Endodermal cell (in vitro differentiated cells): ENCODE measurements around the gene SUCLG2. TPM values are rescaled to one million over a fixed set of nuclear protein-coding genes. Genes with fewer than 3 reads are reported as not detected.

Experiments used
- DNase-seq: peaks from one replicate; pipeline ENCODE4 v3.0.0-alpha.2; 2017
- H3K27ac ChIP-seq: 2 replicates; pipeline ENCODE4 v1.5.1; 2013; ENCODE audit warnings: mild to moderate bottlenecking, low read depth, low read length, moderate library complexity
- H3K27me3 ChIP-seq: 2 replicates; pipeline ENCODE4 v1.6.1; 2013; ENCODE audit warnings: mild to moderate bottlenecking, low read length, moderate library complexity; ENCODE audit not compliant: insufficient read depth, control insufficient read depth, poor library complexity, severe bottlenecking
- H3K36me3 ChIP-seq: 2 replicates; pipeline ENCODE4 v1.7.0; 2013; ENCODE audit warnings: mild to moderate bottlenecking, low read length, moderate library complexity; ENCODE audit not compliant: control insufficient read depth, insufficient read depth
- H3K4me1 ChIP-seq: one replicate; pipeline ENCODE4 v1.7.0; 2013; ENCODE audit warnings: low read length; ENCODE audit not compliant: control insufficient read depth, insufficient read depth
- H3K4me3 ChIP-seq: 2 replicates; pipeline ENCODE4 v1.5.1; 2013; ENCODE audit warnings: mild to moderate bottlenecking, low read length, moderate library complexity
- H3K9ac ChIP-seq: 2 replicates; pipeline ENCODE4 v1.6.1; 2013; ENCODE audit warnings: mild to moderate bottlenecking, low read length, moderate library complexity; ENCODE audit not compliant: poor library complexity, severe bottlenecking; ENCODE audit errors: extremely low read depth
- H3K9me3 ChIP-seq: 2 replicates; pipeline ENCODE4 v1.6.1; 2013; ENCODE audit warnings: mild to moderate bottlenecking, low read length, moderate library complexity; ENCODE audit not compliant: control insufficient read depth
- H3K27ac Mint-ChIP-seq: 2 replicates; pipeline ENCODE4 v1.8.0; 2020; ENCODE audit warnings: mixed read lengths
- H3K27me3 Mint-ChIP-seq: 2 replicates; pipeline ENCODE4 v1.8.0; 2021; ENCODE audit warnings: mild to moderate bottlenecking, mixed read lengths; ENCODE audit not compliant: insufficient read depth
- H3K36me3 Mint-ChIP-seq: 2 replicates; pipeline ENCODE4 v1.8.0; 2020; ENCODE audit warnings: low read depth, mixed read lengths
- H3K4me1 Mint-ChIP-seq: 2 replicates; pipeline ENCODE4 v1.8.0; 2020; ENCODE audit warnings: mixed read lengths
- H3K4me3 Mint-ChIP-seq: 2 replicates; pipeline ENCODE4 v1.8.0; 2020; ENCODE audit warnings: mild to moderate bottlenecking, moderate library complexity, mixed read lengths
- H3K9me3 Mint-ChIP-seq: 2 replicates; pipeline ENCODE4 v1.8.0; 2020; ENCODE audit warnings: mild to moderate bottlenecking, mixed read lengths
- WGBS, 2 experiments: methylation state at CpG; one replicate each; pipeline versions ENCODE4 v1.1.5 to v1.1.7; 2013; ENCODE audit warnings: missing lambda C conversion rate in 2 of 2, mixed read lengths in 1 of 2; ENCODE audit not compliant: insufficient coverage in 1 of 2, insufficient read length in 1 of 2; 5-methylcytosine and 5-hydroxymethylcytosine counted together
- total RNA-seq, 2 donors: library from RNA; stranded (reverse); fragmentation: NEBNext Ultra II Directional in 1 of 2; extraction: Animal tissue kit (Norgen Biotek cat#: 25700) in 1 of 2; gene quantifications; 2 replicates in 1 of 2; 3 replicates in 1 of 2; pipeline ENCODE4 v1.2.1, GENCODE V29; 2021
- TF ChIP-seq, protein P1 (sequence below): fragments of 200-600 bp; sonication (generic); conservative IDR thresholded peaks from 2 replicates; pipeline ENCODE4 v1.5.0; 2021; ENCODE audit warnings: antibody characterized with exemption, mild to moderate bottlenecking

Gene SUCLG2
- total RNA-seq, 2 donors from 2014 or later: 42.4 to 57.3 TPM

DNA sequence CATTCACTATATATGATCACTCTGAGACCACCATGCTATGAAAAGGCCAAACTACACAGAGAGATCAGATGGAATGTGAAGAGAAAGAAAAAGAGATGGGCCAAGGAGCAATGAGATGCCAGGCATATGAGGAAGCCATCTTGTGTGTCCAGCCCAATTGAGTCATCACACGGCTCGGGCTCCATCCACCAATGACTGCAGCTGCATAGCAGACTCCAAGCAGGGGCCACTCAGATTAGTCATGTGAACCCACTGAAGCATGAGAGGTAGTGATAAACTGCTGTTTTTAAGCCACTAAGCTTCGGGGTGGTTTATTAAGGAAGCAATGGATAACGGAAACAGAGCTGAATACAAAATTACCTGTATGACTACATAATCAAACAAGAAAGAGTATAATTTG is 185.9 kb downstream of the SUCLG2 start:
- Mint-ChIP-seq H3K9me3 (no peaks in the 10 kb centered on the region), H3K4me1 (peaks cover 4% of the 10 kb centered on the region), H3K27ac (no peak overlapping the region), H3K36me3 (no peaks in the 10 kb centered on the region), H3K27me3 (no peaks in the 10 kb centered on the region), H3K4me3 (no peak overlapping the region)
- WGBS, 2 experiments: 96 to 100% methylated on average over 2 to 4 of the region's 4 CpGs
- no peak for DNase-seq
- no peaks in the 10 kb centered on the region for H3K9me3 ChIP-seq
- no peaks in the 10 kb centered on the region for H3K36me3 ChIP-seq
- no peak overlapping the region for H3K4me3 ChIP-seq
- TF ChIP-seq, protein P1, sequence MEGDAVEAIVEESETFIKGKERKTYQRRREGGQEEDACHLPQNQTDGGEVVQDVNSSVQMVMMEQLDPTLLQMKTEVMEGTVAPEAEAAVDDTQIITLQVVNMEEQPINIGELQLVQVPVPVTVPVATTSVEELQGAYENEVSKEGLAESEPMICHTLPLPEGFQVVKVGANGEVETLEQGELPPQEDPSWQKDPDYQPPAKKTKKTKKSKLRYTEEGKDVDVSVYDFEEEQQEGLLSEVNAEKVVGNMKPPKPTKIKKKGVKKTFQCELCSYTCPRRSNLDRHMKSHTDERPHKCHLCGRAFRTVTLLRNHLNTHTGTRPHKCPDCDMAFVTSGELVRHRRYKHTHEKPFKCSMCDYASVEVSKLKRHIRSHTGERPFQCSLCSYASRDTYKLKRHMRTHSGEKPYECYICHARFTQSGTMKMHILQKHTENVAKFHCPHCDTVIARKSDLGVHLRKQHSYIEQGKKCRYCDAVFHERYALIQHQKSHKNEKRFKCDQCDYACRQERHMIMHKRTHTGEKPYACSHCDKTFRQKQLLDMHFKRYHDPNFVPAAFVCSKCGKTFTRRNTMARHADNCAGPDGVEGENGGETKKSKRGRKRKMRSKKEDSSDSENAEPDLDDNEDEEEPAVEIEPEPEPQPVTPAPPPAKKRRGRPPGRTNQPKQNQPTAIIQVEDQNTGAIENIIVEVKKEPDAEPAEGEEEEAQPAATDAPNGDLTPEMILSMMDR: no peak
- H3K9ac ChIP-seq: no peak overlapping the region
- no peaks in the 10 kb centered on the region for H3K4me1 ChIP-seq
- no peak overlapping the region for H3K27ac ChIP-seq
- no peaks in the 10 kb centered on the region for H3K27me3 ChIP-seq

DNA sequence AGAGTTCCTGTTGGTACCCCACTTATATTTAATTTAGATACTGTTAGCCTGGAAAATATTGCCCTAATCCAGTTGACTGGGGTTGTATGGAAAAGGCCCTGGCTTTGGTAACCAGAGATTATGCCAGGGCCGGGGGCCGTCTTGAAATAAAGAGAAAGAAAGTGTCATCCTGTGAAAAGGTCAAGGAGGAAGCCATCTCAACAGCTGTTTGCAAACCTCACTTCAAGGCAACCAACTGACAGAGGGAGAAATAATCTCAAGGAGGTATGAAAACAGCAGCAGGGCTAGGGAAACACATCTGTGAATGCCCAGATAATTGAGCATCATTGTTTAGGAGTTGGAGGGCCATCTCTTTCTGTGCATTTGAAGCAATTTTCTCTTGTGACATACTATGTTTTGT is 190.8 kb downstream of the SUCLG2 start:
- Histone ChIP-seq H3K36me3 (no peaks in the 10 kb centered on the region), H3K4me1 (no peaks in the 10 kb centered on the region), H3K9me3 (no peaks in the 10 kb centered on the region), H3K9ac (no peak overlapping the region), H3K27me3 (no peaks in the 10 kb centered on the region), H3K4me3 (no peak overlapping the region), H3K27ac (no peak overlapping the region)
- H3K4me3 Mint-ChIP-seq: no peak overlapping the region
- H3K27ac Mint-ChIP-seq: no peak overlapping the region
- TF ChIP-seq, protein P1: no peak
- 83 to 100% methylated on average over 1 to 2 of the region's 2 CpGs for WGBS, 2 experiments
- H3K27me3 Mint-ChIP-seq: no peaks in the 10 kb centered on the region
- H3K9me3 Mint-ChIP-seq: no peaks in the 10 kb centered on the region
- H3K4me1 Mint-ChIP-seq: peaks cover 4% of the 10 kb centered on the region
- no peak for DNase-seq
- H3K36me3 Mint-ChIP-seq: no peaks in the 10 kb centered on the region

DNA sequence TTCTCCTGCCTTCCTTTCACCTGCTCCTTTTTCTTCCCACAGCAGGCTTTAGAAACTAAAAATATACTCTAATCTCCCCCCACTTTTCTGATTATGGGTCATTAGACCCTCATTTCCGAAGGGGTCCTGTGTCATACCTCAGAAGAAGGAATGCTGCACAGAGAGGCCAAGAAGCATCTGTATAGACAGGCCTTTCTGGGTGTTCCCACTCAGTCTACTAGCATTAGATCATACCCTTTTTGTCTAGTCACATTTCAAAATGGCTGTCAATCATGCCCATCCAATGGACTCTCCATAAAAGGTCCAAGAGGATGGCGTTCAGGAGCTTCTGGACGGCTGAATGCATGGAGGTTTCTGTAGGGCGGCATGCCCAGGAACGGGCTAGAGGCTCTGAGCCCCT is 192.2 kb downstream of the SUCLG2 start:
- no peak overlapping the region for H3K27ac Mint-ChIP-seq
- WGBS, 2 experiments: 91 to 97% methylated on average over 5 of the region's 5 CpGs

More for the DNA sequence above, 192.2 kb downstream of the SUCLG2 start:
- Histone ChIP-seq H3K36me3 (no peaks in the 10 kb centered on the region), H3K27me3 (no peaks in the 10 kb centered on the region), H3K9me3 (no peaks in the 10 kb centered on the region), H3K4me1 (no peaks in the 10 kb centered on the region), H3K27ac (no peak overlapping the region), H3K9ac (no peak overlapping the region), H3K4me3 (no peak overlapping the region)
- Mint-ChIP-seq H3K36me3 (no peaks in the 10 kb centered on the region), H3K9me3 (no peaks in the 10 kb centered on the region), H3K27me3 (no peaks in the 10 kb centered on the region), H3K4me3 (no peak overlapping the region), H3K4me1 (peaks cover 4% of the 10 kb centered on the region)
- TF ChIP-seq, protein P1: no peak
- DNase-seq: no peak
